ENCODE data around the gene OCEL1.
A peak's percentile ranks its signal among the peaks of the same experiment; 100 is the strongest.
"Not testable (repeated sequence)": the region's sequence is repeated elsewhere in the genome, so short reads cannot be mapped to it uniquely, and the experiment has no call there.

Gene OCEL1

GRCh38 chr19:17266589-17266974 lies 40.6 kb downstream of the OCEL1 start:
- DNase-seq: no peak

GRCh38 chr19:17266975-17267788 lies 41.2 kb downstream of the OCEL1 start, which contains the start of gene BABAM1:
Gene BABAM1 (plus strand): TSS chr19:17267443. CDS start chr19:17268807, 1,364 bp downstream.
- DNase-seq: peak; percentile 91

DNA sequence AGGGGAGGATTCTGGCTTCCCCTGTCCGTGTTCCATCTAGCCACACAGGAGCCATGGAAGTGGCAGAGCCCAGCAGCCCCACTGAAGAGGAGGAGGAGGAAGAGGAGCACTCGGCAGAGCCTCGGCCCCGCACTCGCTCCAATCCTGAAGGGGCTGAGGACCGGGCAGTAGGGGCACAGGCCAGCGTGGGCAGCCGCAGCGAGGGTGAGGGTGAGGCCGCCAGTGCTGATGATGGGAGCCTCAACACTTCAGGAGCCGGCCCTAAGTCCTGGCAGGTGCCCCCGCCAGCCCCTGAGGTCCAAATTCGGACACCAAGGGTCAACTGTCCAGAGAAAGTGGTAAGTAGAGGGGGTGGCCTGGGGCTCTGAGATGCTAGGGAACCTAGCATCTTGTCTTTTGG lies 42.7 kb downstream of the OCEL1 start:
- DNase-seq: no peak

DNA sequence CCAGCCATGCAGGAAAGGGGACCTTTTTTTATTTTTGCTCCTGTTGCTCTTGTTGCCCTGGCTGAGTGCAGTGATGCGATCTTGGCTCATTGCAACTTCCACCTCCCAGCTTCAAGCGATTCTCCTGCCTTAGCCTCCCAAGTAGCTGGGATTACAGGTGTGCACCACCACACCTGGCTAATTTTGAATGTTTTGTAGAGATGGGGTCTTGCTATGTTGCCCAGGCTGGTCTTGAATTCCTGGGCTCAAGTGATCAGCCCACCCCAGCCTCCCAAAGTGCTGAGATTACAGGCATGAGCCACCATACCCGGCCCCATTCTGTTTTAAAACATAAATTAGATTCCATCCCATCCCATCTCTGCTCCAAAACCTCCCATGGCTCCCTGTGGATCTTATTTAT lies 48.9 kb downstream of the OCEL1 start:
- not testable (repeated sequence) for DNase-seq

GRCh38 chr19:17275441-17276175 lies 49.6 kb downstream of the OCEL1 start:
- DNase-seq: no peak

Measured in effector CD4-positive, alpha-beta T cell (primary cell).